HG03064 (cell line): ENCODE results near the gene CTAG2.
"Not testable (repeated sequence)": the region's sequence is repeated elsewhere in the genome, so short reads cannot be mapped to it uniquely, and the experiment has no call there.

Experiments
- ATAC-seq: cut with Tn5 transposase; IDR thresholded peaks from one replicate; pipeline ENCODE4 v1.9.1; 2021; ENCODE audit warnings: low read depth; ENCODE audit not compliant: unreplicated experiment

The CTAG2 gene

DNA sequence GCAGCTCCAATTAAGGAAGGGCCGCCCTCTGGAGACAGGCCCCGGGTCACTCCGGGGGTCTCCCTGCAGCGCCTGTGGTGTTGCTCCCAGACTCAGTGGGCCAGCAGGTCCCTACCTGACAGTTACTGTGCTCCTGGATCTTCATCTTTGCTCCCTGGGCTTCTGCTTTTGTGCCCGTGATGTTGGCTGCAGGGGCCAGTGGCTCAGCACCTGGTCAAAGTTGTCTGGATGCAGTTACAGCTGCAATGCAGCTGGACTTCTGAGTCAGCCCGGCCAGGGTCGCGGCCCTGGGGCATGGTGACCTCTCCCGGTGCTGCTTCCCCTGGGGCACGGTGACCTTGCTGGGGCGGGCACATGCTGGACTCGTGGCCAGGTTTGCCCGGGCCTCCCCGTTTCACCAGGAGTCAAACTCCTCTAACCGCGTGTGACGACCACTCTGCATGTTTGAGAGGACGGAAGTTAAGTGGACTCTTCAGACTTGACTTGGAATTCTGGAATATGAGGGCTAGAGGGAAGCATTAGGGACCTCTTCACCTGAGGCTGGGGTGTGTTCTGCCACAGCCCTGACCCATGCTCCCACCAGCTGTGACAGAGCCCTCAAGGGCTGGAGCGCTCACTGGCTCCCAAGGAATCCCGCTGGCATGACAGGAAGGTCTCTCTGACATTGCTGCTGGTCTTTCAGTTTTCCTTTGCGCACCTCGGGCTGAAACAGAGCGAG is 3.7 kb downstream of the CTAG2 start:
- no peak for ATAC-seq

DNA sequence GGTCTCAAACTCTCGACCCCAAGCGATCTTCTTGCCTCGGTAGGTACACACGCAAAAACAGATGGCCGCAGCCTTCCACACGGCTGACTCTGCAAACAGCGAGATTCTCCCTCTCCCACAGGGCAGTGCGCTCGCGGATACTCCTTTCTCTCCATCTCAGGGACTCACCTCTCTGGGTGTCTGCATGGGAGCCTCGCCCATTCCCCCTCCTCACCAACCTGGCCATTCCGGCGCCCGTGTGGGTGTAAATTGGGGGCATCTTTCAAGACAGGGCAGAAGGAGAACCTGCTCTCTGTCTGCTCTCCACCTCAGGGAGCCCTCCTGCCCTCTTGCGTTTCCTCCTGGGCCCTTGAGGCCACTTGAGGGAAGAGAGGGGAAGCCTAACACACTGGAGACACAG is 4.4 kb downstream of the CTAG2 start:
- ATAC-seq = no peak

DNA sequence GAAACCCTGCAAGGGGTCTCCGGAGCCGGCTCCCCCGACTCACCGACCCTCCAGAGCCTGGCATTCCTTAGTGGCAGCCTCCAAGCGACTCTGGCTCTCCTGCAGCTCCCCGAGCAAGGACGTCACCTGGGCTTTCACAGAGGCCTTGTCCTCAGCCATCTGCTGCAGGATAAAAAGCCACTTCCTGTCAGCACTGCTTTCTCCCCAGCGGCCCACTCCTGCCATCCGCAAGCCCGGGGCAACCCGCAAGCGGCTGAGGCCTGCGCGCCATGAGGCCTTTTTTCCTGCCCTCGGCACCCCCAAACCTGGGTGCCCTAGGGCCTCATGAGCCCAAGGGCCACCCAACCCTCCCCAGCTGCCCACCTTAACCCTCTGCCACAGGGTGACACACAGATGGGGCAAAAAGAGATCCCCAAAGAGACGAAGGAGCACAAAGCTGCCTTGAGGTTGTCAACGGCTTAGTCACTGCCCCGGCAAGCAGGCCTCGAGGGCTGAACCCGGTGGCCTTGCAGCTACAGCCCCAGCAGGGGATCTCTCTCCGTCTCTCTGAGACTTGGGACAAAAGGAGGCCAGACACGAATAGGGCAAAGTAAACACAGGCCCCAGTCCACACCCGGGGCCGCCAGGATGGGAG is 7.5 kb downstream of the CTAG2 start:
- not testable (repeated sequence) for ATAC-seq

DNA sequence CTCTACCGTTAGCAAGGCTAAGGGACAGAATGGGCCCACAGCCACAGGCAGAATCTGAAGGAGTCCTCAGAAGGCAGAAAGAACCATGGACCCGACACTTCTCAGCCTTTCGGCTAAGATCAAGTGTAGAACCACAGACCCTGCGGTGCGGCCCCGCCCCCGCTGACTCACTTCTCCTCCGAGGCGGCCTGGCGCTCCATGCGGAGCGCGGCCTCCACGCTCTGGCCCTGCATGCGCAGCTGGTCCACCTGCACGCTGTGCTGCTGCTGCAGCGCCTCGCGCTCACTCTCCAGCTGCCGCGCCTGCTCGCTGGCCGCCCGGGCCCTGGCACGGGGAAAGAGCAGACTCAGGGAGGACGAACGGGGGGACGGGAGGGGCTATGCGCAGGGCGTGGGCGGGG is 9.7 kb downstream of the CTAG2 start:
- not testable (repeated sequence) for ATAC-seq

- not testable (repeated sequence) for ATAC-seq
These were observed 11.6 kb downstream of the CTAG2 start for GRCh38 chrX:154641740-154642139.

DNA sequence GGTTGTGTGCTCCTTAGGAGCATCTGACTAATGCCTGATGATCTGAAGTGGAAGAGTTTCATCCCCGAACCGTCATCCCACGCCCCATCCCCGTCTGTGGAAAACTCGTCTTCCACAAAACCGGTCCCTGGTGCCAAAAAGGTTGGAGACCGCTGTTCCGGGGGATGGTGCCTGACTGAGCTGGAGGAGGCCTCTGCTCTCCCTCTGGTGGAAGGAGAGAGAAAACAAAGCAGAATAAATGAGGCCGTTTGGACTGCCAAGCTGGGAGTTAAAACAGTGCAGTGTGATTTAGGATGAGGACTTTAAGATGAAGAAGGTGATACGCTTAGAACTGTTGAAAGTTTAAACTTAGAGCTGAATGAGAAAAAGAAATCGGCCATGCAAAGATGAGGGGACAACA is 19.7 kb downstream of the CTAG2 start:
- not testable (repeated sequence) for ATAC-seq

GRCh38 chrX:154630949-154631348 is 22.4 kb downstream of the CTAG2 start:
- not testable (repeated sequence) for ATAC-seq

DNA sequence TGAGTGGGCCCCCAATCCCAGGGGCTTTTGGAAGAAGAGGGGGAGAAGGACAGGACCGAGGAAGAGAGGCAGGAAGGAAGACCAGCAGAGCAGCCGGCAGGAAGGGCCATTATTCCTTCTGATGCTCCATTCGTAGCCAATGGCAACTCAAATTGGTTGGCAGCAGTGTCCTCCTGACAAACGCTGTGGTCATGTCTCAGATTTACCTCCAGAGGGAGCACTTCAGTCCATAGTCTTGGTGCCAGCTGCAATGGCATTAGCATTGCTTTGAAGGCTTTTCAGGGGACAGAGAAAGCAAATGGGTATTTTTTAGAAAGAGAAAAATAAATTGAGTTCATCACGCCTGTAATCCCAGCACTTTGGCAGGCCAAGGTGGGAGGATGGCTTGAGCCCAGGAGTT is 24.4 kb downstream of the CTAG2 start:
- not testable (repeated sequence) for ATAC-seq

DNA sequence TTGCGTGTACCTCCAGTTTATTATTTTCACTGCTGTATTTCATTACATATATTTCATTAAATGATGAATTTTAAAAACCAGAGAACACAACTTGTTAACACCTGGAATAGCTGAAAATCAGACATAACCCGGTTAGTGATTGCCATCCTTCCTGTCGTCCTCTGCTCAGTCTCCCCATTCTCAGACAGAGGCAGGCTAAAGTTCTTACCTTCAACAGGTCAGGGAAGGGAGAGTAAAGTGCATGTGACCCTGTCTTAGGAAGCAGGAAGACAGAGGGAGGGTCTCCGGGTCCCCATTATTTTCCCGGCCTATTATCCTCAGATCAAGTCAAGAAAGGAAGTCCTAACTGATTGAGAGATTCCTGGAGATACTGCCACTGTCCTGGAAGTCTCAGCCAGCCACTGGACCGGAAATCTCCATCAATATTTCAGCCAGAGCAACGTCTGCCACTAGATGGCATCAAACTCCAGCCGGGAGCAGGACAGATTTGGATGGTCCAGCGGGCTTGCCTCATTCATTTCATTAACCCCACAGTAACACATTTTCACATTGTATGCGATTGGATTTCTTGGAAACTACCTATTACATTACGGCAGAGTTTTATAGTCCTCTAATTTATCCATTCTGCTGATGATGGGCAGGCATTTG is 32.5 kb downstream of the CTAG2 start:
- ATAC-seq = not testable (repeated sequence)

GRCh38 chrX:154619182-154619581 is 34.2 kb downstream of the CTAG2 start, which contains the start of gene CTAG1B:
Gene CTAG1B (minus strand): TSS chrX:154619282. CDS start chrX:154619218, 64 bp downstream.
- not testable (repeated sequence) for ATAC-seq

- not testable (repeated sequence) for ATAC-seq
These were observed 39.8 kb downstream of the CTAG2 start for GRCh38 chrX:154613586-154613985.

DNA sequence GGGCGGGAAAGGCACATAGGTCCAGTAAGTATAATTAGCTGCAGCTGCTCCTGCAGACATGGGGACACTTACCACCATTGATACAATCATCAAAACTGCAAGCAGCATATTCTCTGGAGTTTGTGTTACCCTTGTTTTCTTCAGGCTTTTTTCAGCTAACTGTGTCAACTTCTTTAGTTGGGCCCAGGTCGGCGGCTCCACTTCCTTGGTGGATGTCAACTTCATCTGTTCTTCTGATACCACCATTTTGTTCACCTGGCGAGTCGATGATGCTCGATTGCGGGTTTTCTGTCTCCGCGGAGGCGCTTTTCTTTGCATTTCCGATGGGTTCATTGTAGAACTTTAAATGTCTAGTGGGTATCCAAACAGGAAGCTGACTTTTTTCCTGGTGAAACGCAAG is 42.2 kb downstream of the CTAG2 start:
- ATAC-seq = not testable (repeated sequence)

GRCh38 chrX:154608823-154609222 is 44.6 kb downstream of the CTAG2 start:
- not testable (repeated sequence) for ATAC-seq

DNA sequence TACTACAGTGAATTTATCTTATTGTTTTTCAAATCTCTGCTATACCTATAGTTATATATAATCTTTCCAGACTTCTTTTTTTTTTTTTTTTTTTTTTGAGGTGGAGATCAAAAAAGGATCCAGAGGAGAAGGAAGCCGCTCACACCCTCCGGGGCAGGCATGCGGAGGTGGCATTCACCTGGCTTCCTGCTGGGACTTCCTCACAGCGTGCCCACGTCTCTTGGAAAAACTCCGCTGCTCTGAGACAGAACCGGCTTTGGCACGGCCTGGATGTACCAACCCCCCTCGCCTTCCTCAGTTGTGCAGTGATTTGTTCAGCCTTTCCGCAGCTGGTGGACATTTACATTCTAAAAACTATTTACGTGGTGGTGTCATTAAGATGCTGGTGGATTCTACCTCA is 45.4 kb downstream of the CTAG2 start:
- ATAC-seq = not testable (repeated sequence)

- ATAC-seq = no peak
These were observed 46.0 kb downstream of the CTAG2 start for GRCh38 chrX:154607370-154607769.

- ATAC-seq = no peak
These were observed 47.8 kb downstream of the CTAG2 start for GRCh38 chrX:154605566-154605965.

- no peak for ATAC-seq
These were observed 49.6 kb downstream of the CTAG2 start for GRCh38 chrX:154603438-154604430.

DNA sequence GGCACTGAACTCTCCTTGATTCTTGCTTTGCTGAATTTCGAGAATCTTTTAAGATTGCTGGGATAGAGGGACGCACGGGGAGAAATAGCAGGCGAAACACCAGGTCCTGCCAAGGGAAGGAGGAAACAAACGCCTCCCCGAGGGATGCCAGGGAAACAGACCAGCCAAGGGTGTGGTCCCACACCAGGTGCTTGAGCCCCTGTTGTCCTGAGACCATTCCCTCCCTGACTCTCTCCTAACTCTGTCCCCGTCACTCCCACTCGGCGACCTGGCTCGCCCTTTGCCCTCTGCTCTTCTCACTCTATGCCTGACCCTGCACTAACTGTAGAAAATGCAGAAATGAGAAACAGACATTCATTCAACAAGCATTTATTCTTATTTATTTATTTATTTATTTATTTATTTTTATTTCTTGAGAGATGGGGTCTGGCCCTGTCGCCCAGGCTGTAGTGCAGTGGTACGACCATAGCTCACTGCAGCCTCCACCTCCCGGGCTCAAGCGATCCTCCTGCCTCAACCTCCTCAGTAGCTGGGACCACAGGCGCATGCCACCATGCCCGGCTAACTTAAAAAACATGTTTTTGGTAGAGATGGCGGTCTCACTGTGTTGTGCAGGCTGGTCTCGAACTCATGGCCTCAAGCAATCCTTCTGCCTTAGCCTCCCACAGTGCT is 50.5 kb downstream of the CTAG2 start:
- ATAC-seq = no peak

- ATAC-seq = no peak
These were observed 51.2 kb downstream of the CTAG2 start for GRCh38 chrX:154602226-154602625.
